Gastroesophageal sphincter (tissue), 3 donors: ENCODE results near the gene GPRC5D.

Experiments
- CTCF ChIP-seq, 4 experiments: fragments of 200-600 bp in 2 of 4; fragments of 450-650 bp in 2 of 4; sonication (generic) in 1 of 4; IDR thresholded peaks; one replicate each; pipeline ENCODE4 v1.5.1; 2017 to 2019; ENCODE audit warnings: antibody characterized with exemption in 4 of 4, mild to moderate bottlenecking in 2 of 4, moderate library complexity in 2 of 4
- EP300 ChIP-seq: sonication (generic); formaldehyde crosslinking; IDR thresholded peaks from one replicate; pipeline ENCODE4 v1.6.1; 2017; ENCODE audit warnings: antibody characterized with exemption, mild to moderate bottlenecking
- POLR2A ChIP-seq, 2 donors: fragments of 450-650 bp; IDR thresholded peaks; one replicate each; pipeline ENCODE4 v1.6.1; 2017; ENCODE audit warnings: antibody characterized with exemption in 2 of 2, mild to moderate bottlenecking in 2 of 2, moderate library complexity in 1 of 2

- TF ChIP-seq CTCF (IDR thresholded peaks at IDR 0.05), result no peak
- TF ChIP-seq POLR2A (IDR thresholded peaks at IDR 0.05), result no peak
- TF ChIP-seq EP300, result no peak
These were observed 46.3 kb upstream of the GPRC5D start for GRCh38 chr12:12998248-12998647.
